Measurements from ENCODE around the gene FBXO27.

- TF ChIP-seq CTCF (IDR thresholded peaks at IDR 0.05; ENCODE audit: borderline replicate concordance, extremely low read depth, low read length, poor library complexity, severe bottlenecking): no peak
- no peak for TF ChIP-seq EZH2 (IDR thresholded peaks at IDR 0.05; ENCODE audit: borderline replicate concordance, low read depth, low read length, severe bottlenecking)
Measured at GRCh38 chr19:38978326-38978689, 54.0 kb downstream of the FBXO27 start.
